Loucy (cell line): Measurements from ENCODE around the gene KRT3.

Source experiments
- H2AFZ ChIP-seq: fragments of 200-600 bp; sonication (generic); 2 replicates; pipeline ENCODE4 v1.6.0; 2016; ENCODE audit warnings: antibody characterized with exemption, mild to moderate bottlenecking, low read length, moderate library complexity
- H3F3A ChIP-seq: fragments of 200-600 bp; 2 replicates; pipeline ENCODE4 v1.6.0; 2016; ENCODE audit warnings: antibody characterized with exemption, low read depth, mild to moderate bottlenecking
- H3K27me3 ChIP-seq: fragments of 200-600 bp; sonication (generic); 2 replicates; pipeline ENCODE4 v1.6.1; 2014; ENCODE audit warnings: low read length, mild to moderate bottlenecking; ENCODE audit not compliant: insufficient read depth, poor library complexity, severe bottlenecking
- H3K36me3 ChIP-seq: fragments of 200-600 bp; sonication (generic); 2 replicates; pipeline ENCODE4 v1.6.1; 2016; ENCODE audit warnings: low read length; ENCODE audit not compliant: insufficient read depth
- H3K4me1 ChIP-seq: fragments of 200-600 bp; sonication (generic); 2 replicates; pipeline ENCODE4 v1.5.1; 2014; ENCODE audit warnings: low read length, mild to moderate bottlenecking; ENCODE audit not compliant: insufficient read depth, poor library complexity, severe bottlenecking
- H3K4me2 ChIP-seq: fragments of 200-600 bp; sonication (generic); 2 replicates; pipeline ENCODE4 v1.6.0; 2014; ENCODE audit warnings: antibody characterized with exemption, low read length, low read depth, mild to moderate bottlenecking; ENCODE audit not compliant: poor library complexity, severe bottlenecking
- H3K4me3 ChIP-seq: fragments of 200-600 bp; sonication (generic); 2 replicates; pipeline ENCODE4 v1.5.1; 2014; ENCODE audit warnings: low read length, mild to moderate bottlenecking, mixed read lengths; ENCODE audit not compliant: poor library complexity, severe bottlenecking
- H3K79me2 ChIP-seq: fragments of 200-600 bp; sonication (generic); 2 replicates; pipeline ENCODE4 v1.6.1; 2014; ENCODE audit warnings: low read length; ENCODE audit not compliant: insufficient read depth
- H3K9ac ChIP-seq: fragments of 200-600 bp; sonication (generic); 2 replicates; pipeline ENCODE4 v1.6.0; 2014; ENCODE audit warnings: mild to moderate bottlenecking, low read depth, low read length, moderate library complexity; ENCODE audit not compliant: poor library complexity, severe bottlenecking
- H3K9me2 ChIP-seq: fragments of 200-600 bp; sonication (generic); replicated peaks from 2 replicates; pipeline ENCODE4 v1.6.1; 2016; ENCODE audit warnings: low read depth, low read length, mixed read lengths
- H3K9me3 ChIP-seq: fragments of 200-600 bp; sonication (generic); 2 replicates; pipeline ENCODE4 v1.6.1; 2014; ENCODE audit warnings: mild to moderate bottlenecking, antibody characterized with exemption, low read length, low read depth; ENCODE audit not compliant: insufficient read depth
- H4K20me1 ChIP-seq: fragments of 200-600 bp; sonication (generic); 2 replicates; pipeline ENCODE4 v1.6.0; 2014; ENCODE audit warnings: antibody characterized with exemption, low read length, mild to moderate bottlenecking; ENCODE audit not compliant: insufficient read depth, poor library complexity, severe bottlenecking
- EZH2phosphoT487 ChIP-seq: fragments of 200-600 bp; IDR thresholded peaks from 2 replicates; pipeline ENCODE4 v1.6.1; 2018; ENCODE audit warnings: antibody characterized with exemption, mild to moderate bottlenecking, moderate library complexity, borderline replicate concordance
- TF ChIP-seq, protein P1 (sequence below): fragments of 200-600 bp; sonication (generic); conservative IDR thresholded peaks from 2 replicates; pipeline ENCODE4 v1.5.1; 2014; ENCODE audit warnings: mild to moderate bottlenecking, antibody characterized with exemption, low read length

KRT3 gene

DNA sequence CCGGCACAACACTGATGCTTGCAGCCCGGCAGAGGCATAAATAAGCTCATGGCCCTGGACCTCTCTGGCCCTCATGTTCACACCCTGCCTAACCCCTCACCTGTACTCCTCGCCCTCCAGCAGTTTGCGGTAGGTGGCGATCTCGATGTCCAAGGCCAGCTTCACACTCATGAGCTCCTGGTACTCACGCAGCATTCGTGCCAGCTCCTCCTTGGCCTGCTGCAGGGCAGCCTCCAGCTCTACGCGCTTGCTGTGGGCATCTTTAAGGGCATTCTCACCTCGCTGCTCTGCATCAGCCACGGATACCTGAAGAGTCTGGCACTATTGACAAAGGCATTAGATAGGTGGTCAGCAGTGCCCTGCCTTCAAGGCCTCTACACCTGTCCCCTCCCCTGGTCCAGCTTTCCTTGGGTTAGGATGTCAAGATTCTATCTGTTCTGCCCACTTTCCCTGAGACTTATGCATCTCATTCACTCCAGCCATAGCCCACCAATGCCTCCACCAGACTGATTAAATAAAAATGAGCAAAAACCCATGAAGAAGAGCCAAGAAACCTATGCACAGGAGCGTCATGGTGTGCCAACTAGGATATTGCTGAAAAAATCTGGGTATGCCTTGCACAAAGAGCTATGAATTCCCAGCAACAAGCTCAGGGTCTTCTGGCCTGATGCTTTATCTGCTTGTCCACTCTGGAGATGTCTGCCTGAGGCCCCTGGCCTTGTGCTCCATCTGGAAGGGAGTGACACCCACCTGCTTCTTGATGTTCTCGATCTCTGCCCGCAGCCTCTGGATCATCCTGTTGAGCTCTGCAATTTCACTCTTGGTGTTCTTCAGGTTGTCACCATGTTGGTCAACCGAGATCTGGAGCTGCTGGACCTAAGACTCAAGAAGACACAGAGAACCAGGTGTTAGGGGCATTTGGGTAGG lies 11.9 kb upstream of the KRT3 start:
- Histone ChIP-seq H3K9me3 (no peaks in the 10 kb centered on the region), H3K9me2 (no peaks in the 10 kb centered on the region), H3K4me3 (no peak overlapping the region), H3K4me2 (no peak overlapping the region), H3K4me1 (no peaks in the 10 kb centered on the region), H3K27me3 (no peaks in the 10 kb centered on the region), H3K36me3 (no peaks in the 10 kb centered on the region), H4K20me1 (no peaks in the 10 kb centered on the region), H2AFZ (no peak overlapping the region), H3F3A (no peaks in the 10 kb centered on the region), H3K79me2 (no peaks in the 10 kb centered on the region), H3K9ac (no peak overlapping the region)
- TF ChIP-seq, protein P1, sequence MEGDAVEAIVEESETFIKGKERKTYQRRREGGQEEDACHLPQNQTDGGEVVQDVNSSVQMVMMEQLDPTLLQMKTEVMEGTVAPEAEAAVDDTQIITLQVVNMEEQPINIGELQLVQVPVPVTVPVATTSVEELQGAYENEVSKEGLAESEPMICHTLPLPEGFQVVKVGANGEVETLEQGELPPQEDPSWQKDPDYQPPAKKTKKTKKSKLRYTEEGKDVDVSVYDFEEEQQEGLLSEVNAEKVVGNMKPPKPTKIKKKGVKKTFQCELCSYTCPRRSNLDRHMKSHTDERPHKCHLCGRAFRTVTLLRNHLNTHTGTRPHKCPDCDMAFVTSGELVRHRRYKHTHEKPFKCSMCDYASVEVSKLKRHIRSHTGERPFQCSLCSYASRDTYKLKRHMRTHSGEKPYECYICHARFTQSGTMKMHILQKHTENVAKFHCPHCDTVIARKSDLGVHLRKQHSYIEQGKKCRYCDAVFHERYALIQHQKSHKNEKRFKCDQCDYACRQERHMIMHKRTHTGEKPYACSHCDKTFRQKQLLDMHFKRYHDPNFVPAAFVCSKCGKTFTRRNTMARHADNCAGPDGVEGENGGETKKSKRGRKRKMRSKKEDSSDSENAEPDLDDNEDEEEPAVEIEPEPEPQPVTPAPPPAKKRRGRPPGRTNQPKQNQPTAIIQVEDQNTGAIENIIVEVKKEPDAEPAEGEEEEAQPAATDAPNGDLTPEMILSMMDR = no peak

DNA sequence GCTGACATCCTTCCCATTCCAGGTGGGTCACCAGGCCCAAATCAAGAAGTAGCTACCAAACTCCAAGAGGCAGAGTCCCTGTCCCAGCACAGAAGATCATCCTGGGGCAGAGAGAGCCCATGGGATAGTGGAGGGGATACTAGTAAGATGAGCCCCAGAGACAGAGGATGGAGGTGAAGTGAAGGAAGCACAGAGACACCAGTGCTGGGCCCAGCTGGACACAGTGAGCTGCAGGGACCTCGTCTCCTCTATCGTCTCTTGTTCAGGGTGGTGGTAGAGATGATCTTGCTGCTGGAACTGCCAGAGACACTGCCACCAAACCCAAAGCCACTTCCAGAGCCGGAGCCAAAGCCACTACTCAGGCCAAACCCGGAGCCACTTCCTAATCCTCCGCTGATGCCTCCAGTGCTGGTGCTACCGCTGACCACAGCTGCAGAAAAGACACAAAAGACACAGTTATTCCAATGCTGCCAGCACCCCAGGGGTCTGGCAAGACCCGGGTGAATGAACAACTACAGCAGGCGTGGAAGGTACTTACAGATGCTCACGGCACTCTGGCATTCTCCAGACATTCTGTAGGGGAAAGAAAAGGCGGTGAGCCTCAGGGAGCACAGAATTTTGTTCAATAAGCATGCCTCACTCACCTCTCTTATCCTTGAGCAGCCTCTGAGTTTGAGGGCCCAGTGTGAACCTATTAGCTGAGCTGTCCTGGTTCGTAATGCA lies 11.1 kb upstream of the KRT3 start:
- H2AFZ ChIP-seq = no peak overlapping the region

DNA sequence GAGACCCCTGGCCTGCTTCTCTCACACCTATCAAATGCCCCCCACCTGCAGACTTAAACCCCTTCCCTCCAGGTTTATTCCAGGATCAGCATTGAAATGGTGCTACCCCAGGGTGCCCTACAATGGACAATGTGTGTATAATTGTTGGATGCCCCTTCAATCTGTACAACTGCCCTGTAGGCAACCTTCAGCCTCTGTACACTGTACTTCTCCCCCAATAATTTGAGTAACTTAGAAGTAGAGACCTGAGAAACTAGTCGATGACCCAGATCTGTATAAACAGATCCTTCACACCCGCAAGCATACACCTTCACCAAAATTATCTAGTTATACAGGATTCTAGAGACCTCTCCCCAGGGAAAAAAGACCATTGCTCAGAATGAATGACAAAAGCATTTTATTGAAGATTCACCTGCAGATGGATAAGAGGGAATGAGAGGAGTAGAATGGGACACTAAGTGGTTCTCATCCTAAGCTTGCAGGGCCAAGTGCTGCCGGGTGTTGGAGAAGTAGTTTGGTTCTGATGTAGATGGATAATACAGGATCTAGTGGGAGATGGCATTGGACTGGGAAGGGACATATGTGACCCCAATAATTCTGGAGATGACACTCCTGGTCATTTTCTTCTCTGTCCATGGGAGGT lies 10.4 kb upstream of the KRT3 start:
- no peaks in the 10 kb centered on the region for H3K9me2 ChIP-seq
- H3K4me1 ChIP-seq = no peaks in the 10 kb centered on the region
- H4K20me1 ChIP-seq = no peaks in the 10 kb centered on the region
- H3F3A ChIP-seq = no peaks in the 10 kb centered on the region
- no peaks in the 10 kb centered on the region for H3K9me3 ChIP-seq
- H3K27me3 ChIP-seq = no peaks in the 10 kb centered on the region
- H3K4me3 ChIP-seq = no peak overlapping the region
- H2AFZ ChIP-seq = no peak overlapping the region
- no peaks in the 10 kb centered on the region for H3K79me2 ChIP-seq
- no peak overlapping the region for H3K9ac ChIP-seq
- TF ChIP-seq, protein P1 = no peak
- TF ChIP-seq EZH2phosphoT487 = no peak
- H3K4me2 ChIP-seq = no peak overlapping the region
- H3K36me3 ChIP-seq = no peaks in the 10 kb centered on the region

More for the DNA sequence above, 11.1 kb upstream of the KRT3 start:
- no peaks in the 10 kb centered on the region for H3K4me1 ChIP-seq
- H3F3A ChIP-seq = no peaks in the 10 kb centered on the region
- H4K20me1 ChIP-seq = no peaks in the 10 kb centered on the region
- no peak overlapping the region for H3K9ac ChIP-seq
- no peaks in the 10 kb centered on the region for H3K9me2 ChIP-seq
- no peaks in the 10 kb centered on the region for H3K27me3 ChIP-seq
- no peaks in the 10 kb centered on the region for H3K36me3 ChIP-seq
- H3K4me2 ChIP-seq = no peak overlapping the region
- no peaks in the 10 kb centered on the region for H3K9me3 ChIP-seq
- no peak overlapping the region for H3K4me3 ChIP-seq
- no peak for TF ChIP-seq EZH2phosphoT487
- TF ChIP-seq, protein P1 = no peak
- H3K79me2 ChIP-seq = no peaks in the 10 kb centered on the region
